A673 (cell line): ENCODE measurements around the gene TMEM205. TPM values are rescaled to one million over a fixed set of nuclear protein-coding genes. Genes with fewer than 3 reads are reported as not detected.
A peak's percentile ranks its signal among the peaks of the same experiment; 100 is the strongest.

ENCODE experiments used
- BruUV-seq: library from RNA; stranded (reverse); fragments of 400-500 nt; replicated peaks from 2 replicates; lab custom pipeline; 2021; lab: Mats Ljungman, UMichigan
- CTCF ChIA-PET: fragments of 300-600 bp; sonication (Branson Sonifier 250); formaldehyde crosslinking; loops from one replicate; lab custom pipeline; 2022; ENCODE audit warnings: antibody characterized with exemption; lab: Charles Lee
- POLR2A ChIA-PET: fragments of 300-600 bp; sonication (Branson Sonifier 250); formaldehyde crosslinking; loops from one replicate; lab custom pipeline; 2022; ENCODE audit warnings: antibody characterized with exemption; ENCODE audit not compliant: low non-redundant PET; lab: Charles Lee
- DNase-seq: peaks from one replicate; pipeline ENCODE4 v3.0.0-alpha.2; 2015; ENCODE audit warnings: low spot score
- H3K27ac ChIP-seq: fragments of 200-600 bp; sonication (generic); 2 replicates; pipeline ENCODE4 v1.5.1; 2016; ENCODE audit warnings: mixed run types, low read depth, mild to moderate bottlenecking, mixed read lengths, antibody characterized with exemption, low read length; ENCODE audit not compliant: poor library complexity, severe bottlenecking
- H3K27me3 ChIP-seq: fragments of 200-600 bp; sonication (generic); replicated peaks from 2 replicates; pipeline ENCODE4 v1.6.1; 2017; ENCODE audit warnings: mixed run types, low read depth, mild to moderate bottlenecking, mixed read lengths, antibody characterized with exemption, low read length; ENCODE audit not compliant: insufficient read depth, poor library complexity
- H3K36me3 ChIP-seq: fragments of 200-600 bp; sonication (generic); 2 replicates; pipeline ENCODE4 v1.6.1; 2016; ENCODE audit warnings: mixed run types, mild to moderate bottlenecking, mixed read lengths, antibody characterized with exemption, low read length; ENCODE audit not compliant: insufficient read depth, poor library complexity, severe bottlenecking
- H3K4me1 ChIP-seq: fragments of 200-600 bp; sonication (generic); 2 replicates; pipeline ENCODE4 v1.6.1; 2017; ENCODE audit warnings: mixed run types, mild to moderate bottlenecking, mixed read lengths, antibody characterized with exemption, low read length; ENCODE audit not compliant: insufficient read depth, poor library complexity, severe bottlenecking
- H3K4me3 ChIP-seq: fragments of 200-600 bp; sonication (generic); 2 replicates; pipeline ENCODE4 v1.5.1; 2016; ENCODE audit warnings: low read depth, mixed run types, mild to moderate bottlenecking, mixed read lengths, low read length; ENCODE audit not compliant: poor library complexity, severe bottlenecking
- H3K9me3 ChIP-seq: fragments of 200-600 bp; sonication (generic); 2 replicates; pipeline ENCODE4 v1.6.1; 2016; ENCODE audit warnings: mixed run types, low read depth, mild to moderate bottlenecking, mixed read lengths, antibody characterized with exemption, low read length; ENCODE audit not compliant: poor library complexity, severe bottlenecking
- CTCF ChIP-seq: fragments of 300-800, 200-600 bp; sonication (generic); conservative IDR thresholded peaks from 2 replicates; pipeline ENCODE4 v1.5.1; 2017; ENCODE audit warnings: low read depth, mild to moderate bottlenecking, antibody characterized with exemption, low read length, moderate library complexity, mixed read lengths
- EZH2 ChIP-seq: fragments of 200-600 bp; sonication (generic); IDR thresholded peaks from 2 replicates; pipeline ENCODE4 v1.6.1; 2017; ENCODE audit warnings: borderline replicate concordance, low read depth, mild to moderate bottlenecking, mixed read lengths, antibody characterized with exemption, low read length; ENCODE audit not compliant: poor library complexity, severe bottlenecking
- intact Hi-C: fragments of 100-400 bp; cut with micrococcal nuclease; formaldehyde crosslinking; loops from one replicate; pipeline ENCODE4 v1.10.0; 2022; ENCODE audit not compliant: unreplicated experiment
- total RNA-seq: library from RNA; stranded (reverse); gene quantifications from 2 replicates; pipeline ENCODE4 v1.2.3, GENCODE V29; 2021

The TMEM205 gene
- total RNA-seq, 1 experiment from 2014 or later: 94.3 TPM

- POLR2A ChIA-PET: interaction anchor here (0.8 kb wide), 1 partner anchor 81 kb away, joined by 4 read pairs; no protein-coding TSS in a partner anchor
- intact Hi-C loops: no loop called here
These were observed 28.5 kb upstream of the TMEM205 start, which contains the start of gene SWSAP1 for GRCh38 chr19:11374433-11375142. Gene SWSAP1 (plus strand): TSS chr19:11374666. CDS start chr19:11374681, 15 bp downstream.

GRCh38 chr19:11373885-11374432 is 27.9 kb upstream of the TMEM205 start:
- Histone ChIP-seq H3K27me3 (no peaks in the 10 kb centered on the region), H3K4me3 (peak overlapping the region; percentile 61), H3K4me1 (peaks cover 19% of the 10 kb centered on the region), H3K27ac (no peak overlapping the region), H3K9me3 (no peaks in the 10 kb centered on the region), H3K36me3 (no peaks in the 10 kb centered on the region)
- no TSS peak for BruUV-seq
- CTCF ChIA-PET: interaction anchor here (1.9 kb wide), 1 partner anchor 80 kb away, joined by 5 read pairs; no protein-coding TSS in a partner anchor
- TF ChIP-seq EZH2 (no peak), CTCF (no peak)
- no peak for DNase-seq
- POLR2A ChIA-PET: no interaction called here
- intact Hi-C loops: no loop called here

More at GRCh38 chr19:11374433-11375142, 28.5 kb upstream of the TMEM205 start, which contains the start of gene SWSAP1:
- BruUV-seq: TSS peak; percentile 80
- H3K36me3 ChIP-seq: no peaks in the 10 kb centered on the region
- H3K9me3 ChIP-seq: no peaks in the 10 kb centered on the region
- CTCF ChIA-PET: interaction anchor here (0.6 to 1.9 kb wide), 5 partner anchors 29 to 162 kb away, joined by 3 to 5 read pairs (median 4); partner anchors contain the start of genes CCDC159 and TMEM205
- peak; percentile 100 for DNase-seq
- peak within 1 kb of the TSS; percentile 61 for H3K4me3 ChIP-seq
- H3K27ac ChIP-seq: peak within 1 kb of the TSS; percentile 94
- TF ChIP-seq CTCF: no peak
- no peak for TF ChIP-seq EZH2
- no peaks in the 10 kb centered on the region for H3K27me3 ChIP-seq
- peaks cover 19% of the 10 kb centered on the region for H3K4me1 ChIP-seq

GRCh38 chr19:11373166-11373884 is 27.3 kb upstream of the TMEM205 start:
- Histone ChIP-seq H3K4me1 (peaks cover 19% of the 10 kb centered on the region), H3K27ac (no peak overlapping the region), H3K4me3 (peak overlapping the region; percentile 61), H3K27me3 (no peaks in the 10 kb centered on the region), H3K36me3 (no peaks in the 10 kb centered on the region), H3K9me3 (no peaks in the 10 kb centered on the region)
- peak; percentile 61 for DNase-seq
- ChIA-PET CTCF (no interaction called here), POLR2A (no interaction called here)
- intact Hi-C loops: no loop called here
- BruUV-seq: no TSS peak
- TF ChIP-seq CTCF: no peak
- TF ChIP-seq EZH2: no peak
